DOHH2 (cell line): ENCODE data around the gene ANKLE2.

Source experiments
- CTCF ChIP-seq: fragments of 200-600 bp; sonication (generic); IDR thresholded peaks from one replicate; pipeline ENCODE4 v1.5.1; 2014; ENCODE audit warnings: antibody characterized with exemption, mild to moderate bottlenecking, low read depth, low read length; ENCODE audit not compliant: poor library complexity, severe bottlenecking
- EZH2phosphoT487 ChIP-seq: fragments of 200-600 bp; sonication (generic); IDR thresholded peaks from 2 replicates; pipeline ENCODE4 v1.6.1; 2017; ENCODE audit warnings: borderline replicate concordance, mild to moderate bottlenecking, antibody characterized with exemption, low read length, moderate library complexity, mixed read lengths

- TF ChIP-seq CTCF (no peak), EZH2phosphoT487 (no peak)
These were observed 13.1 kb upstream of the ANKLE2 start for GRCh38 chr12:132774646-132775275.
